GM12878 (cell line): ENCODE measurements around the gene ABCG2. TPM values are rescaled to one million over a fixed set of nuclear protein-coding genes. Genes with fewer than 3 reads are reported as not detected.

Experiments used
- ATAC-seq: fragments of 200-7000 bp; cut with Tn5 transposase; 3 replicates; pipeline ENCODE4 v1.9.1; 2020; ENCODE audit warnings: mild to moderate bottlenecking, moderate library complexity
- BruUV-seq: library from RNA; stranded (reverse); fragments of 400-500 nt; replicated peaks from 2 replicates; lab custom pipeline; 2021; lab: Mats Ljungman, UMichigan
- CTCF ChIA-PET: fragments of 300-600 bp; sonication (Branson Sonifier 250); formaldehyde crosslinking; extraction: SDS; loops from one replicate; lab custom pipeline; 2021; ENCODE audit warnings: inconsistent platforms; lab: Yijun Ruan, JAX
- POLR2A ChIA-PET: fragments of 350-600 bp; formaldehyde crosslinking; extraction: SDS; loops from one replicate; lab custom pipeline; 2021; ENCODE audit warnings: inconsistent platforms; lab: Charles Lee
- RAD21 ChIA-PET: fragments of 300-600 bp; sonication (Branson Sonifier 250); formaldehyde crosslinking; loops from one replicate; lab custom pipeline; 2023; ENCODE audit warnings: antibody characterized with exemption; ENCODE audit not compliant: unreplicated experiment; lab: Charles Lee
- SMC1A ChIA-PET: fragments of 300-600 bp; sonication (Branson Sonifier 250); formaldehyde crosslinking; loops from one replicate; lab custom pipeline; 2023; ENCODE audit not compliant: unreplicated experiment, uncharacterized antibody; lab: Charles Lee
- DNase-seq: peaks from one replicate; pipeline ENCODE4 v3.0.0-alpha.2; 2011; ENCODE audit warnings: low read depth, low spot score
- FAIRE-seq: peaks from 3 replicates; lab custom pipeline; 2011; peaks lifted over from hg19 to GRCh38; lab: Jason Lieb, UNC
- H2AFZ ChIP-seq: 2 replicates; pipeline ENCODE4 v1.6.0; 2011; ENCODE audit warnings: low read depth, low read length, control low read depth; ENCODE audit not compliant: control insufficient read depth
- H3K27ac ChIP-seq: 2 replicates; pipeline ENCODE4 v1.5.1; 2011; ENCODE audit warnings: control low read depth; ENCODE audit not compliant: control insufficient read depth, insufficient read depth
- H3K27me3 ChIP-seq, 2 experiments: replicated peaks in 1 of 2; 2 replicates each; pipeline versions ENCODE4 v1.6.0 to v1.6.1; 2011; ENCODE audit warnings: low read length in 1 of 2; ENCODE audit not compliant: control insufficient read depth in 2 of 2, insufficient read depth in 2 of 2
- H3K36me3 ChIP-seq, 2 experiments: 2 replicates each; pipeline ENCODE4 v1.5.1; 2011; ENCODE audit warnings: low read length in 1 of 2; ENCODE audit not compliant: control insufficient read depth in 2 of 2, insufficient read depth in 2 of 2
- H3K4me1 ChIP-seq: 2 replicates; pipeline ENCODE4 v1.6.1; 2011; ENCODE audit warnings: mild to moderate bottlenecking, low read length, moderate library complexity, mixed read lengths; ENCODE audit not compliant: control insufficient read depth, insufficient read depth
- H3K4me2 ChIP-seq: 2 replicates; pipeline ENCODE4 v1.6.0; 2011; ENCODE audit warnings: control low read depth; ENCODE audit not compliant: control insufficient read depth, insufficient read depth
- H3K4me3 ChIP-seq: fragments of 200-600 bp; sonication (generic); 2 replicates; pipeline ENCODE4 v1.5.1; 2016
- H3K79me2 ChIP-seq: 2 replicates; pipeline ENCODE4 v1.6.0; 2011; ENCODE audit warnings: low read length; ENCODE audit not compliant: control insufficient read depth, insufficient read depth
- H3K9ac ChIP-seq: 2 replicates; pipeline ENCODE4 v1.8.0; 2011; ENCODE audit warnings: low read length, control low read depth, mixed read lengths; ENCODE audit not compliant: control insufficient read depth, insufficient read depth
- H3K9me3 ChIP-seq: replicated peaks from 3 replicates; pipeline ENCODE4 v1.5.1; 2011; ENCODE audit warnings: mild to moderate bottlenecking, low read length; ENCODE audit not compliant: control insufficient read depth, insufficient read depth
- H4K20me1 ChIP-seq: 2 replicates; pipeline ENCODE4 v1.6.0; 2011; ENCODE audit not compliant: control insufficient read depth, insufficient read depth
- ETV6 ChIP-seq, 2 experiments: fragments of 450-650 bp in 1 of 2; IDR thresholded peaks in 1 of 2; conservative IDR thresholded peaks in 1 of 2; 2 replicates each; pipeline ENCODE4 v1.6.1; 2014; ENCODE audit warnings: antibody characterized with exemption in 1 of 2, borderline replicate concordance in 1 of 2, low read depth in 1 of 2, mild to moderate bottlenecking in 1 of 2, moderate library complexity in 1 of 2
- GABPA ChIP-seq: IDR thresholded peaks from 2 replicates; pipeline ENCODE4 v1.6.1; 2014; ENCODE audit warnings: antibody characterized with exemption, low read depth, mild to moderate bottlenecking, inconsistent platforms
- HCFC1 ChIP-seq: fragments of 150-350 bp; IDR thresholded peaks from 2 replicates; pipeline ENCODE4 v1.6.1; 2014; ENCODE audit warnings: low read length
- HDGF ChIP-seq: fragments of 450-650 bp; IDR thresholded peaks from 2 replicates; pipeline ENCODE4 v1.6.1; 2016; ENCODE audit warnings: antibody characterized with exemption
- JUNB ChIP-seq: IDR thresholded peaks from 2 replicates; pipeline ENCODE4 v1.6.1; 2016; ENCODE audit warnings: antibody characterized with exemption, mild to moderate bottlenecking
- MAX ChIP-seq: IDR thresholded peaks from 2 replicates; pipeline ENCODE4 v1.6.1; 2012; ENCODE audit warnings: low read depth, low read length, improper control_type of control experiment
- MTA3 ChIP-seq: IDR thresholded peaks from 2 replicates; pipeline ENCODE4 v1.6.1; 2012; ENCODE audit warnings: low read length, inconsistent platforms, borderline replicate concordance
- POU2F2 ChIP-seq: IDR thresholded peaks from 3 replicates; pipeline ENCODE4 v1.6.1; 2011; ENCODE audit warnings: low read depth, mild to moderate bottlenecking, low read length, borderline replicate concordance
- RB1 ChIP-seq: fragments of 450-650 bp; formaldehyde crosslinking; IDR thresholded peaks from 2 replicates; pipeline ENCODE4 v1.6.1; 2017; ENCODE audit warnings: mild to moderate bottlenecking, borderline replicate concordance
- STAT1 ChIP-seq: fragments of 450-650 bp; conservative IDR thresholded peaks from 2 replicates; pipeline ENCODE4 v1.6.1; 2014; ENCODE audit warnings: antibody characterized with exemption, mild to moderate bottlenecking
- TARDBP ChIP-seq: IDR thresholded peaks from 2 replicates; pipeline ENCODE4 v1.6.1; 2016; ENCODE audit warnings: borderline replicate concordance
- ZNF274 ChIP-seq: IDR thresholded peaks from one replicate; pipeline ENCODE4 v1.8.0; 2011; ENCODE audit not compliant: insufficient read length, insufficient read depth
- ZNF592 ChIP-seq: fragments of 450-650 bp; IDR thresholded peaks from 2 replicates; pipeline ENCODE4 v1.6.1; 2017; ENCODE audit warnings: mild to moderate bottlenecking, moderate library complexity
- WGBS: methylation state at CpG from one replicate; pipeline ENCODE4 v1.1.6; 2016; ENCODE audit warnings: low lambda C conversion rate; ENCODE audit not compliant: insufficient replicate concordance, insufficient coverage; ENCODE audit errors: missing lambda C conversion rate; 5-methylcytosine and 5-hydroxymethylcytosine counted together
- in situ Hi-C: fragments of 300-500 bp; cut with MboI; formaldehyde crosslinking; loops from 9 replicates; pipeline ENCODE4 v1.14.3; 2018; ENCODE audit warnings: mixed read lengths
- intact Hi-C: fragments of 100-400 bp; cut with micrococcal nuclease; formaldehyde crosslinking; loops from one replicate; pipeline ENCODE4 v1.14.2; 2022; ENCODE audit not compliant: unreplicated experiment
- polyA plus RNA-seq, 11 experiments: library from polyadenylated mRNA; depleted of rRNA in 4 of 11; unstranded in 6 of 11; stranded (reverse) in 5 of 11; fragments of >200 nt; fragmentation: Nextera tagmentation in 4 of 11; fragmentation: Illumina TruSeq in 1 of 11; extraction: Ambion mirVana in 4 of 11; extraction: Trizol in 1 of 11; gene quantifications; 1 replicate in 1 of 11; 2 replicates in 10 of 11; pipeline versions ENCODE4 v1.2.1 to v1.2.3, GENCODE V29; 2011 to 2016; ENCODE audit warnings: inconsistent platforms in 2 of 11, missing spikeins in 2 of 11, low read depth in 1 of 11
- total RNA-seq, 4 experiments: library from RNA; depleted of rRNA in 3 of 4; stranded (reverse); fragments of >200 nt in 3 of 4; fragmentation: Illumina TruSeq in 1 of 4; extraction: Trizol in 1 of 4; gene quantifications; 2 replicates each; pipeline versions ENCODE4 v1.2.1 to v1.2.3, GENCODE V29; 2013 to 2021

ABCG2 gene
- total and polyA plus RNA-seq, 10 of the 15 experiments (the other 5 are each of a cell fraction or from before 2014, with no cell fraction given), result 0.03 to 0.06 (median 0.04) TPM; not detected in 7

GRCh38 chr4:88115587-88115986, 42.9 kb downstream of the ABCG2 start:
- ChIA-PET CTCF (no interaction called here), SMC1A (no interaction called here), POLR2A (interaction anchor here (0.7 kb wide), 2 partner anchors 13 to 32 kb away, joined by 3 to 6 read pairs; no protein-coding TSS in a partner anchor), RAD21 (no interaction called here)
- no peak for DNase-seq
- Histone ChIP-seq H3K4me1 (no peaks in the 10 kb centered on the region), H3K27ac (no peak overlapping the region), H3K79me2 (no peaks in the 10 kb centered on the region), H3K9me3 (peaks cover 3% of the 10 kb centered on the region; the same call in 1 of the 3 replicates), H2AFZ (no peak overlapping the region), H3K9ac (no peak overlapping the region), H3K36me3 (no peaks in the 10 kb centered on the region), H4K20me1 (no peaks in the 10 kb centered on the region), H3K4me3 (no peak overlapping the region), H3K27me3 (no peaks in the 10 kb centered on the region; a peak in 1 of 4 replicates), H3K4me2 (no peak overlapping the region)
- no peak for FAIRE-seq
- ATAC-seq, result no peak
- in situ Hi-C loops (no loop called here), intact Hi-C loops (no loop called here)
- TF ChIP-seq HCFC1, result no peak
- no peak for TF ChIP-seq GABPA
- no peak for TF ChIP-seq RB1
- TF ChIP-seq ETV6 (conservative IDR thresholded peaks at IDR 0.05 in 1 of 2, IDR thresholded peaks at IDR 0.05 in 1 of 2; ENCODE audit: borderline replicate concordance in 1 of 2, low read depth in 1 of 2), result no peak
- TF ChIP-seq JUNB, result no peak
- no peak for TF ChIP-seq MAX
- no peak for TF ChIP-seq TARDBP
- TF ChIP-seq HDGF, result no peak
- no peak for TF ChIP-seq MTA3
- no peak for TF ChIP-seq POU2F2
- no peak for TF ChIP-seq ZNF592
- no peak for TF ChIP-seq STAT1
- no peak for TF ChIP-seq ZNF274
- WGBS, result 0% methylated on average over 5 of the region's 5 CpGs
- BruUV-seq, result no TSS peak
